Right lobe of liver (tissue), 6 donors: ENCODE results near the gene CLCC1. TPM values are rescaled to one million over a fixed set of nuclear protein-coding genes. Genes with fewer than 3 reads are reported as not detected.
"Not testable (repeated sequence)": the region's sequence is repeated elsewhere in the genome, so short reads cannot be mapped to it uniquely, and the experiment has no call there.

ENCODE experiments used
- ATAC-seq, 4 donors: fragments of 200-7000 bp; cut with Tn5 transposase; one replicate each; pipeline ENCODE4 v1.9.1; 2020; ENCODE audit warnings: mild to moderate bottlenecking in 4 of 4, moderate library complexity in 4 of 4
- DNase-seq, 3 donors: peaks; one replicate each; pipeline ENCODE4 v3.0.0-alpha.2; 2020
- H3K27ac ChIP-seq, 3 donors: fragments of 200-600 bp; one replicate each; pipeline ENCODE4 v1.8.0; 2022
- H3K27me3 ChIP-seq, 2 donors: fragments of 200-600 bp; one replicate each; pipeline ENCODE4 v1.8.0; 2022
- H3K36me3 ChIP-seq, 4 donors: fragments of 200-600 bp; sonication (generic) in 1 of 4; one replicate each; pipeline versions ENCODE4 v1.5.1 to v1.8.0; 2017 to 2022; ENCODE audit warnings: control low read depth in 1 of 4
- H3K4me1 ChIP-seq, 4 donors: fragments of 200-600 bp; sonication (generic) in 1 of 4; one replicate each; pipeline versions ENCODE4 v1.5.1 to v1.8.0; 2017 to 2022; ENCODE audit warnings: control low read depth in 1 of 4
- H3K4me3 ChIP-seq, 3 donors: fragments of 200-600 bp; one replicate each; pipeline ENCODE4 v1.8.0; 2022
- H3K9me3 ChIP-seq, 4 donors: fragments of 200-600 bp; sonication (generic) in 1 of 4; one replicate each; pipeline versions ENCODE4 v1.5.1 to v1.8.0; 2017 to 2022; ENCODE audit warnings: control low read depth in 1 of 4
- CTCF ChIP-seq, 4 donors: fragments of 200-600 bp in 3 of 4; fragments of 450-650 bp in 1 of 4; IDR thresholded peaks; one replicate each; pipeline versions ENCODE4 v1.5.1 to v1.8.0; 2016 to 2022; ENCODE audit warnings: antibody characterized with exemption in 4 of 4, mild to moderate bottlenecking in 2 of 4
- POLR2A ChIP-seq: fragments of 450-650 bp; IDR thresholded peaks from one replicate; pipeline ENCODE4 v1.6.1; 2017; ENCODE audit warnings: antibody characterized with exemption, mild to moderate bottlenecking
- WGBS: methylation state at CpG from one replicate; pipeline ENCODE4 v1.1.6; 2018; ENCODE audit warnings: low coverage, low lambda C conversion rate; ENCODE audit not compliant: insufficient coverage; ENCODE audit errors: missing lambda C conversion rate; 5-methylcytosine and 5-hydroxymethylcytosine counted together
- intact Hi-C, 2 donors: fragments of 100-400 bp; cut with DNase I; formaldehyde crosslinking; loops; one replicate each; pipeline versions ENCODE4 v1.11.2 to v1.14.1; 2022
- long read RNA-seq: library from polyadenylated mRNA; unstranded; transcript quantifications from one replicate; pipeline ENCODE4 v2.0.0, GENCODE V29; 2019
- total RNA-seq, 6 experiments: library from RNA; depleted of rRNA in 2 of 6; stranded (reverse); fragments of >200 nt in 2 of 6; fragmentation: NEBNext Ultra II Directional in 3 of 6; extraction: Animal tissue kit (Norgen Biotek cat#: 25700) in 3 of 6; gene quantifications; one replicate each; pipeline versions ENCODE4 v1.1.0 to v1.2.4, GENCODE V29; 2016 to 2023
- donor health status: DM: no; HTN: yes; CAD: no.
- donor health status: DM: no; HTN: no; CAD: no.
- donor health status: DM: no; HTN: no; CAD: no.
- donor health status: DM: no; HTN: yes; CAD: no.
- donor health status: DM: no; HTN: yes; CAD: no.

Gene CLCC1
- 10 to 100 TPM; 14.1 to 22.1 (median 19.5) TPM for total RNA-seq
- long read RNA-seq, partial matches to known transcripts: 2 of 3 reads
- long read RNA-seq, other reads (novel, unspliced or antisense): 1 of 3 reads

- WGBS: under 1% methylated on average over 33 of the region's 72 CpGs
- intact Hi-C loops: no loop called here
These were observed at the start of gene CLCC1 for GRCh38 chr1:108963052-108963686. TSS of gene CLCC1 (minus strand) at chr1:108963484. CDS start at chr1:108950437, 13,047 bp downstream.

GRCh38 chr1:109011335-109011734, 48.1 kb upstream of the CLCC1 start:
- Histone ChIP-seq H3K9me3 (peaks cover 0 to 2% (median 0%) of the 10 kb centered on the region in 4 donors), H3K4me1 (no peaks in the 10 kb centered on the region), H3K27me3 (no peaks in the 10 kb centered on the region), H3K36me3 (peaks cover 0 to 14% (median 6%) of the 10 kb centered on the region in 4 donors), H3K4me3 (no peak overlapping the region), H3K27ac (no peak overlapping the region)
- WGBS: 92% methylated on average over 7 of the region's 7 CpGs
- ATAC-seq (no peak), DNase-seq (no peak)
- TF ChIP-seq CTCF (IDR thresholded peaks at IDR 0.05) (no peak), POLR2A (no peak)
- intact Hi-C loops: no loop called here

More at GRCh38 chr1:108963052-108963686, at the start of gene CLCC1:
- Histone ChIP-seq H3K27me3 (no peaks in the 10 kb centered on the region), H3K27ac (peak within 1 kb of the TSS; percentile 84 to 95 (median 93)), H3K4me1 (peaks cover 0 to 20% (median 5%) of the 10 kb centered on the region in 4 donors), H3K36me3 (no peaks in the 10 kb centered on the region), H3K9me3 (no peaks in the 10 kb centered on the region), H3K4me3 (peak within 1 kb of the TSS; percentile 63 to 74 (median 70))
- ATAC-seq (peak; percentile 97 to 98 (median 98)), DNase-seq (peak; percentile 95 to 96 (median 96))
- peak; percentile 95 for TF ChIP-seq POLR2A
- TF ChIP-seq CTCF (IDR thresholded peaks at IDR 0.05): no peak

GRCh38 chr1:108996622-108997021, 33.3 kb upstream of the CLCC1 start:
- H3K4me1 ChIP-seq, ATAC-seq, intact Hi-C loops, H3K4me3 ChIP-seq, DNase-seq, H3K27ac ChIP-seq, H3K27me3 ChIP-seq, H3K9me3 ChIP-seq: not testable (repeated sequence)
- H3K36me3 ChIP-seq: peaks cover 0 to 12% (median 2%) of the 10 kb centered on the region in 4 donors
- WGBS: 92% methylated on average over 2 of the region's 3 CpGs

- no peaks in the 10 kb centered on the region for H3K4me1 ChIP-seq
- H3K36me3 ChIP-seq: peaks cover 0 to 20% (median 0%) of the 10 kb centered on the region in 4 donors
- TF ChIP-seq POLR2A: no peak
- no peak for TF ChIP-seq CTCF (IDR thresholded peaks at IDR 0.05)
- H3K9me3 ChIP-seq: no peaks in the 10 kb centered on the region
- WGBS: 86% methylated on average over 4 of the region's 4 CpGs
- no peaks in the 10 kb centered on the region for H3K27me3 ChIP-seq
- ATAC-seq: no peak
- no peak overlapping the region for H3K4me3 ChIP-seq
- no peak for DNase-seq
- no peak overlapping the region for H3K27ac ChIP-seq
- intact Hi-C loops: no loop called here
These were observed 19.8 kb upstream of the CLCC1 start for GRCh38 chr1:108983114-108983513.

- H3K4me3 ChIP-seq: no peak overlapping the region
- H3K4me1 ChIP-seq: no peaks in the 10 kb centered on the region
- DNase-seq: no peak
- TF ChIP-seq POLR2A (no peak), CTCF (IDR thresholded peaks at IDR 0.05) (no peak)
- WGBS: 88% methylated on average over 4 of the region's 4 CpGs
- H3K27me3 ChIP-seq: no peaks in the 10 kb centered on the region
- H3K36me3 ChIP-seq: peaks cover 0 to 6% (median 0%) of the 10 kb centered on the region in 4 donors
- intact Hi-C loops: no loop called here
- H3K27ac ChIP-seq: no peak overlapping the region
- H3K9me3 ChIP-seq: no peaks in the 10 kb centered on the region
- no peak for ATAC-seq
These were observed 13.4 kb upstream of the CLCC1 start for GRCh38 chr1:108976658-108977057.
